Nephron progenitor cell (in vitro differentiated cells): ENCODE data around the gene RSAD1.

Source experiments
- DNase-seq: peaks from one replicate; pipeline ENCODE4 v3.0.0; 2021
- H3K27ac Mint-ChIP-seq: 2 replicates; pipeline ENCODE4 v1.8.0; 2021; ENCODE audit warnings: mild to moderate bottlenecking, moderate library complexity, mixed read lengths
- H3K27me3 Mint-ChIP-seq: 2 replicates; pipeline ENCODE4 v1.8.0; 2021; ENCODE audit warnings: mild to moderate bottlenecking, low read depth, mixed read lengths; ENCODE audit not compliant: poor library complexity
- H3K36me3 Mint-ChIP-seq: 2 replicates; pipeline ENCODE4 v1.8.0; 2021; ENCODE audit warnings: low read depth, mixed read lengths
- H3K4me1 Mint-ChIP-seq: 2 replicates; pipeline ENCODE4 v1.8.0; 2021; ENCODE audit warnings: mixed read lengths
- H3K4me3 Mint-ChIP-seq: 2 replicates; pipeline ENCODE4 v1.8.0; 2021; ENCODE audit warnings: mild to moderate bottlenecking, moderate library complexity, mixed read lengths
- H3K9me3 Mint-ChIP-seq: 2 replicates; pipeline ENCODE4 v1.8.0; 2021; ENCODE audit warnings: mild to moderate bottlenecking, moderate library complexity, mixed read lengths
- CTCF ChIP-seq: fragments of 200-600 bp; sonication (generic); IDR thresholded peaks from 2 replicates; pipeline ENCODE4 v1.5.0; 2021; ENCODE audit warnings: antibody characterized with exemption

Gene RSAD1

DNA sequence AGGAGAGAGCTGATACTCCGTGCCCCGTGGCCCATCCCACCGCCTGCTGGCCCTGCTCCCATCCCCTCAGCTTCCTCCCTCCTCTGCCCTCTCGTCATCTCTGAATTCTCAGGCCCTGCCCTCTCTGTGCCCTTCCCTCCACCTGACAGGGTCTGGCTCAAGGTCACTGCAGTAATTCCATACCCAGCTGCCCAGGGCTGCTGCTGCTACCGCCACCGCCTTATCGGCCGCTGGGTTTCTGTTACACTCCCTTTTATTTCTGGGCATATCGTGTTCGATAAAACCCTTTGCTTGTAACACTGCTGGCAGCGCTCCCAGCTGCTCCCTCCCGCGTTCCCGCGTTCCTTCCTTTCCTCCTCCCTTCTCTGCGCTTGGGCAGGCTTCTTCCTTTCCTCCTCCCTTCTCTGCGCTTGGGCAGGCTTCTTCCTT, 55.1 kb downstream of the RSAD1 start:
- Mint-ChIP-seq H3K9me3 (no peaks in the 10 kb centered on the region), H3K4me3 (peak overlapping the region; percentile 74), H3K36me3 (no peaks in the 10 kb centered on the region), H3K4me1 (peaks cover 57% of the 10 kb centered on the region), H3K27me3 (peaks cover 70% of the 10 kb centered on the region), H3K27ac (no peak overlapping the region)
- DNase-seq: no peak
- TF ChIP-seq CTCF: no peak

- no peak for DNase-seq
- Mint-ChIP-seq H3K9me3 (no peaks in the 10 kb centered on the region), H3K27ac (no peak overlapping the region), H3K4me1 (peaks cover 63% of the 10 kb centered on the region), H3K36me3 (no peaks in the 10 kb centered on the region), H3K27me3 (peaks cover 63% of the 10 kb centered on the region), H3K4me3 (peak overlapping the region; percentile 74)
- TF ChIP-seq CTCF: peak; percentile 35
These were observed 55.7 kb downstream of the RSAD1 start for GRCh38 chr17:50534222-50534978.

DNA sequence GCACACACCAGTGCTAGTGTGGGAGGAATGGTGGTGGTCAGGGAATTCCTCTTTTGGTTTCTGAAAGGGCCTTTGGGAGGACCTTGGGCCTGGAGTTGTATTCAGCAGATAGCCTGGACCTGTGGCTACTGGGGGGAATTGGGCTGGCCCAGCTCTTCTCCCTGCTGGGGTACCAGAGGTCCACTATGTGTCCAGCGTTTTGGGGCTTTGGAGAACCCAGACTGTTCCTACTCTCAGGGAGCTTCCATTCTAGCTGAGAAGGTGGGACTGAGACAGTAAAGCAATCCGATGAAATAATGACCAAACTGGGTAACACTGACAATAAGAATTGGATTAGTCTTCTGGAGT, 56.3 kb downstream of the RSAD1 start:
- H3K4me1 Mint-ChIP-seq: peaks cover 66% of the 10 kb centered on the region
- no peak overlapping the region for H3K27ac Mint-ChIP-seq
- peaks cover 61% of the 10 kb centered on the region for H3K27me3 Mint-ChIP-seq
- no peak overlapping the region for H3K4me3 Mint-ChIP-seq
- TF ChIP-seq CTCF: no peak
- H3K9me3 Mint-ChIP-seq: no peaks in the 10 kb centered on the region
- no peak for DNase-seq
- no peaks in the 10 kb centered on the region for H3K36me3 Mint-ChIP-seq

- no peak overlapping the region for H3K4me3 Mint-ChIP-seq
- TF ChIP-seq CTCF: no peak
- H3K9me3 Mint-ChIP-seq: no peaks in the 10 kb centered on the region
- no peak overlapping the region for H3K27ac Mint-ChIP-seq
- DNase-seq: no peak
- H3K4me1 Mint-ChIP-seq: peaks cover 71% of the 10 kb centered on the region
- H3K36me3 Mint-ChIP-seq: no peaks in the 10 kb centered on the region
- peaks cover 61% of the 10 kb centered on the region for H3K27me3 Mint-ChIP-seq
These were observed 56.7 kb downstream of the RSAD1 start for GRCh38 chr17:50535407-50535806.
